PC-3 (cell line): ENCODE data around the gene PLXNC1. TPM values are rescaled to one million over a fixed set of nuclear protein-coding genes. Genes with fewer than 3 reads are reported as not detected.

Source experiments
- ATAC-seq: fragments of 200-7000 bp; cut with Tn5 transposase; 2 replicates; pipeline ENCODE4 v1.9.1; 2020; ENCODE audit warnings: mild to moderate bottlenecking, moderate library complexity
- BruUV-seq: library from RNA; stranded (reverse); fragments of 400-500 nt; replicated peaks from 2 replicates; lab custom pipeline; 2021; lab: Mats Ljungman, UMichigan
- CTCF ChIA-PET: fragments of 300-600 bp; sonication (Branson Sonifier 250); formaldehyde crosslinking; loops from one replicate; lab custom pipeline; 2022; ENCODE audit warnings: antibody characterized with exemption; lab: Charles Lee
- POLR2A ChIA-PET: fragments of 300-600 bp; sonication (Branson Sonifier 250); formaldehyde crosslinking; loops from one replicate; lab custom pipeline; 2022; ENCODE audit warnings: antibody characterized with exemption; ENCODE audit not compliant: unreplicated experiment; lab: Charles Lee
- DNase-seq: peaks from one replicate; pipeline ENCODE4 v3.0.0-alpha.2; 2015
- H2AFZ ChIP-seq: fragments of 300-600 bp; sonication (generic); 2 replicates; pipeline ENCODE4 v1.6.0; 2016; ENCODE audit warnings: antibody characterized with exemption, low read length
- H3F3A ChIP-seq: fragments of 300-600 bp; sonication (generic); one replicate; pipeline ENCODE4 v1.6.0; 2017; ENCODE audit warnings: antibody characterized with exemption, low read length, control low read depth, mild to moderate bottlenecking; ENCODE audit not compliant: unreplicated experiment
- H3K27ac ChIP-seq: fragments of 300-600 bp; sonication (generic); 2 replicates; pipeline ENCODE4 v1.5.1; 2016; ENCODE audit warnings: mild to moderate bottlenecking, low read length
- H3K27me3 ChIP-seq: fragments of 300-600 bp; sonication (generic); 2 replicates; pipeline ENCODE4 v1.6.1; 2016; ENCODE audit warnings: low read length, mixed read lengths
- H3K36me3 ChIP-seq: fragments of 300-600 bp; sonication (generic); 2 replicates; pipeline ENCODE4 v1.6.1; 2016; ENCODE audit warnings: low read depth, mixed run types, low read length, mixed read lengths
- H3K4me1 ChIP-seq: fragments of 300-600 bp; sonication (generic); 2 replicates; pipeline ENCODE4 v1.5.1; 2016; ENCODE audit warnings: low read length; ENCODE audit not compliant: insufficient read depth
- H3K4me2 ChIP-seq: fragments of 300-600 bp; sonication (generic); 2 replicates; pipeline ENCODE4 v1.6.0; 2016; ENCODE audit warnings: low read length
- H3K4me3 ChIP-seq: fragments of 300-600 bp; sonication (generic); 2 replicates; pipeline ENCODE4 v1.5.1; 2016; ENCODE audit warnings: mild to moderate bottlenecking, low read length, mixed read lengths
- H3K79me2 ChIP-seq: fragments of 300-600 bp; sonication (generic); 2 replicates; pipeline ENCODE4 v1.6.1; 2017; ENCODE audit warnings: low read length, mixed read lengths
- H3K9ac ChIP-seq: fragments of 300-600 bp; sonication (generic); 2 replicates; pipeline ENCODE4 v1.6.0; 2016; ENCODE audit warnings: mild to moderate bottlenecking, low read length
- H3K9me2 ChIP-seq: fragments of 300-600 bp; sonication (generic); replicated peaks from 2 replicates; pipeline ENCODE4 v1.6.1; 2016; ENCODE audit warnings: mixed run types, low read length, mixed read lengths
- H3K9me3 ChIP-seq: fragments of 300-600 bp; sonication (generic); 2 replicates; pipeline ENCODE4 v1.6.1; 2016; ENCODE audit warnings: low read length, mixed read lengths
- H4K20me1 ChIP-seq: fragments of 300-600 bp; sonication (generic); 2 replicates; pipeline ENCODE4 v1.6.1; 2016; ENCODE audit warnings: low read length, mixed read lengths
- EZH2 ChIP-seq: fragments of 300-600 bp; sonication (generic); IDR thresholded peaks from one replicate; pipeline ENCODE4 v1.6.1; 2017; ENCODE audit warnings: antibody characterized with exemption, mild to moderate bottlenecking, low read length; ENCODE audit not compliant: unreplicated experiment
- EZH2phosphoT487 ChIP-seq: fragments of 300-600 bp; sonication (generic); IDR thresholded peaks from 2 replicates; pipeline ENCODE4 v1.6.1; 2018; ENCODE audit warnings: mild to moderate bottlenecking, antibody characterized with exemption, low read length, borderline replicate concordance
- intact Hi-C: fragments of 100-400 bp; cut with micrococcal nuclease; formaldehyde crosslinking; loops from 2 replicates; pipeline ENCODE4 v1.9.0; 2023
- total RNA-seq: library from RNA; depleted of rRNA; stranded (reverse); fragments of >200 nt; gene quantifications from 2 replicates; pipeline ENCODE4 v1.2.3, GENCODE V29; 2014
- TF ChIP-seq, protein P1 (sequence below): fragments of 300-600 bp; sonication (generic); conservative IDR thresholded peaks from 2 replicates; pipeline ENCODE4 v1.5.1; 2017; ENCODE audit warnings: antibody characterized with exemption, low read depth, mild to moderate bottlenecking, low read length

PLXNC1 gene
- total RNA-seq, 1 experiment from 2014 or later = 0.15 TPM

DNA sequence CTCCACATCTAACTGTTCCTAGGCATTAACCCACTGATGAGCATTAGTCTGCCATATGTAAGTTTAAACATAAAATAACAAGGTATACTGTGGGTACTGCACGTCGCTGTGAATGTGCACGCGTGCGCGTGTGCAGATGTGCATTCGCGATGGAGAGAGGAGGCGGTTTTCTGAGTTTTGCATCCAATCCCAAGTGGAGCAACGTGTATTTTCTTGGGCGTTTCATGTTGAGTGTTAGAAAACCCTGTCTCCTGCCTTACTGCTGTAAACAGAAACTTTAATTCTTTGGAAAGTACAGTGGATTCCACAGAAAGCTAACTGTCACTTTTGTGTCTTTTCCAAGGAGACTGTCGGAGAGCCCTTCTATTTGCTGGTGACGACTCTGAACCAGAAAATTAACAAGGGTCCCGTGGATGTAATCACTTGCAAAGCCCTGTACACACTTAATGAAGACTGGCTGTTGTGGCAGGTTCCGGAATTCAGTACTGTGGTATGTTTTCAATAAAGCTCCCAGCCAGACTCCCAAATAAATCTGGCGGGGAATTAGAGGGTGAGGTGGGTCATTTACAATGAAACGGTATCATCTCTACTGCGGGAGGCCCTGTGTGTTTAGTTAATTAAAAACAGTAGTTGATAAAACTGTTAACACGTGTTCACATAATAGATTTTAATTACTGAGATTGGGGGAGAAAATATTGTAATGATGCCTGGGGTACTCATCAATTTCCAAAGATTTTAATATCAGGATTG lies 116.5 kb downstream of the PLXNC1 start:
- no TSS peak for BruUV-seq
- POLR2A ChIA-PET = no interaction called here
- H3K9me2 ChIP-seq = no peaks in the 10 kb centered on the region
- H3K9me3 ChIP-seq = no peaks in the 10 kb centered on the region
- ATAC-seq (no peak), DNase-seq (no peak)
- intact Hi-C loops = no loop called here
- no peak overlapping the region for H3K4me2 ChIP-seq
- TF ChIP-seq EZH2phosphoT487 (no peak), EZH2 (no peak)
- TF ChIP-seq, protein P1, sequence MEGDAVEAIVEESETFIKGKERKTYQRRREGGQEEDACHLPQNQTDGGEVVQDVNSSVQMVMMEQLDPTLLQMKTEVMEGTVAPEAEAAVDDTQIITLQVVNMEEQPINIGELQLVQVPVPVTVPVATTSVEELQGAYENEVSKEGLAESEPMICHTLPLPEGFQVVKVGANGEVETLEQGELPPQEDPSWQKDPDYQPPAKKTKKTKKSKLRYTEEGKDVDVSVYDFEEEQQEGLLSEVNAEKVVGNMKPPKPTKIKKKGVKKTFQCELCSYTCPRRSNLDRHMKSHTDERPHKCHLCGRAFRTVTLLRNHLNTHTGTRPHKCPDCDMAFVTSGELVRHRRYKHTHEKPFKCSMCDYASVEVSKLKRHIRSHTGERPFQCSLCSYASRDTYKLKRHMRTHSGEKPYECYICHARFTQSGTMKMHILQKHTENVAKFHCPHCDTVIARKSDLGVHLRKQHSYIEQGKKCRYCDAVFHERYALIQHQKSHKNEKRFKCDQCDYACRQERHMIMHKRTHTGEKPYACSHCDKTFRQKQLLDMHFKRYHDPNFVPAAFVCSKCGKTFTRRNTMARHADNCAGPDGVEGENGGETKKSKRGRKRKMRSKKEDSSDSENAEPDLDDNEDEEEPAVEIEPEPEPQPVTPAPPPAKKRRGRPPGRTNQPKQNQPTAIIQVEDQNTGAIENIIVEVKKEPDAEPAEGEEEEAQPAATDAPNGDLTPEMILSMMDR = no peak
- H3K79me2 ChIP-seq = no peaks in the 10 kb centered on the region
- no peak overlapping the region for H3K27ac ChIP-seq
- H3K9ac ChIP-seq = no peak overlapping the region
- no peaks in the 10 kb centered on the region for H3K36me3 ChIP-seq
- H4K20me1 ChIP-seq = no peaks in the 10 kb centered on the region
- no peak overlapping the region for H3K4me3 ChIP-seq
- peaks cover 5% of the 10 kb centered on the region; the same call in 1 of the 2 replicates for H3K4me1 ChIP-seq
- no peak overlapping the region for H2AFZ ChIP-seq
- H3K27me3 ChIP-seq = no peaks in the 10 kb centered on the region
- CTCF ChIA-PET = no interaction called here
- no peaks in the 10 kb centered on the region for H3F3A ChIP-seq

DNA sequence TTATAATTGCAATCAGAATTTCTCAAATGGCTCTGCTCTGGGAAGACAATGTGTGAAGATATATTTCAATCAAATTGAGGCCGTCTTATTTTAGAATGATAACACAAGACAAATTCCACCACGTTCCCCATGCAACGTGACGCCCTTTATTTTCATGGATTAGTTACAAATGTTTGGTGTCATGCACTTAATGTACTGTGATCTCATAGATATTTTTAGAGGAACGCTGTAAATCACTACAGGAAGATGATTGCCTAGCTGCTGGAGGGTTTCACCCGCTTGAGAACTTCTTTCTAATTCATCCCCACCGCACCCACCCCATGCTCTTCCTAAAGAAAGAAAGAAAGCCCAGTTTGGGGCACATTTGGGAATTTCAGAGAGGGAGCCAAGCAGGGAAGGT lies 117.2 kb downstream of the PLXNC1 start:
- no TSS peak for BruUV-seq
- Histone ChIP-seq H3K27me3 (no peaks in the 10 kb centered on the region), H3K4me2 (no peak overlapping the region), H4K20me1 (no peaks in the 10 kb centered on the region), H3K4me3 (no peak overlapping the region), H3K9me3 (no peaks in the 10 kb centered on the region), H2AFZ (no peak overlapping the region), H3K4me1 (peaks cover 5% of the 10 kb centered on the region; the same call in 1 of the 2 replicates), H3K9me2 (no peaks in the 10 kb centered on the region), H3K79me2 (no peaks in the 10 kb centered on the region), H3K9ac (no peak overlapping the region), H3K27ac (no peak overlapping the region), H3F3A (no peaks in the 10 kb centered on the region), H3K36me3 (no peaks in the 10 kb centered on the region)
- ATAC-seq (no peak), DNase-seq (no peak)
- CTCF ChIA-PET = no interaction called here
- TF ChIP-seq EZH2 = no peak
- intact Hi-C loops = no loop called here
- POLR2A ChIA-PET = no interaction called here

DNA sequence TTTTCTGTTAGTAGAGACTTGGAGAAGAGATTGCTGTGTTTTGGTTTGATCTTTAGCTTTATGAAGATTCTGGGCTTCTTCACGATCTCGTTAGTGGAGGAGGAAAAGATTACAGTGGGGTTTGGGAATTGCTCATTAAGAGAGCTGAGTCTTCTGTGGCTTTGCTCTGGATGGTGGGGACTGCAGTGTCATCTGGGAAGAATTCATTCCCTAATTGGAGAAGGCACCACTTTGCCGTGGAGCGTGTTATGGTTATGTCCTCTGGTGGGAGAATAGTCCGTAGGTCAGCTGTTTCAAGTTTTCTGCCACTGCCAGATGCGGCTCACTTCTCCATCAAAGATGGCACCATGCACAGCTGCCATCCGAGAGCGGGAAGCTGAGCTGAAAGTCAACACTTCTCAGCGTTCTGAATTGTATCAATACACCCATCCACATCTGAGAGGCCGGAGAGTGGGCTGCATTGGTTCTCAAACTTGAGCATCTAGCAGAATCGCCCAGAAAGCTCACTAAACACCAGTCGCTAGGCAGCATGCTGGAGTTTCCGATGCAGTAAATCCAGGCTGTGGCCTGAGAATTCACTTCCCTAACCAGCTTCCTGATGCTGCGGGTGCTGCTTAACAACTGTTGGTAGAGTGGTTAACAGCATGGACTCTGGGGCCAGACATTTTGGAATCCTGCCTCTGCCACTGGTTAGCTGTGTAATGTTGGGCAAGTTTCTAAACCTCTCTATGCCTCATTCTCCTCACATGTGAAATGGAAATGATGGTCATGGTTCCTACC lies 117.8 kb downstream of the PLXNC1 start:
- TF ChIP-seq EZH2phosphoT487 (no peak), EZH2 (no peak)
- TF ChIP-seq, protein P1 = no peak
- DNase-seq = no peak

More for the DNA sequence above, 117.8 kb downstream of the PLXNC1 start:
- Histone ChIP-seq H2AFZ (no peak overlapping the region), H3K27me3 (no peaks in the 10 kb centered on the region), H3K4me1 (peaks cover 5% of the 10 kb centered on the region; the same call in 1 of the 2 replicates), H3F3A (no peaks in the 10 kb centered on the region), H3K4me3 (no peak overlapping the region), H4K20me1 (no peaks in the 10 kb centered on the region), H3K27ac (no peak overlapping the region), H3K9ac (no peak overlapping the region), H3K9me2 (no peaks in the 10 kb centered on the region), H3K36me3 (no peaks in the 10 kb centered on the region), H3K4me2 (no peak overlapping the region), H3K9me3 (no peaks in the 10 kb centered on the region), H3K79me2 (no peaks in the 10 kb centered on the region)
- intact Hi-C loops = no loop called here
- CTCF ChIA-PET = no interaction called here
- no TSS peak for BruUV-seq
- ATAC-seq = no peak
- POLR2A ChIA-PET = no interaction called here
